GM18868 (cell line): ENCODE data around the gene GLE1.

Experiments used
- ATAC-seq: cut with Tn5 transposase; IDR thresholded peaks from one replicate; pipeline ENCODE4 v1.9.1; 2021; ENCODE audit warnings: mild to moderate bottlenecking, moderate library complexity; ENCODE audit not compliant: unreplicated experiment

The GLE1 gene

DNA sequence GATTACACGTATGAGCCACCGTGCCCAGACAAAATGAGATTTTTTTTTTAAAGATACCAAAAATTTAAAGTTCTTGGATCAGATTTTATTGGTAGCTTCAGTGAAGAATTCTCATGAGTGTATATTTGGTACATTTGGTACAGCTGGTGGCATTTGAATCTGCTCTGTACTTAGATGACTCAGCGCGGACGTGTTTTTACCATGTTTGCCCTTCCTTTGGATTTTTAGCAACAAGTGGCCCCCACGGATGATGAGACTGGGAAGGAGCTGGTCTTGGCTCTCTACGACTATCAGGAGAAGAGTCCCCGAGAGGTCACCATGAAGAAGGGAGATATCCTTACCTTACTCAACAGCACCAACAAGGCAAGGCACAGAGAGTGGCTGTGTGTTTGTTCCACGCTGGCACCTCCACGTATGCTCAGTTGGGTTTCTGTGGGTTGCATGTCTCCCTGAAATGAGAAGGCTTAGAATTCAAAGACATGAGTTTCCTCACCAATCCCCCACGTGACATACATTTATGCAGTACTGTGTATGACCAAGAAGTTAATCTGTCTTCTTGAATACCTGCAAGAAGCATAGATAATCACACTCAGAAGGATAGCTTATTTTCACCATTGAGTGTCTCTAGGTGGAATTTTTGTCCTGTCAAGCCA, 84.2 kb downstream of the GLE1 start:
- no peak for ATAC-seq
